ENCODE measurements around the gene DUT.

DNA sequence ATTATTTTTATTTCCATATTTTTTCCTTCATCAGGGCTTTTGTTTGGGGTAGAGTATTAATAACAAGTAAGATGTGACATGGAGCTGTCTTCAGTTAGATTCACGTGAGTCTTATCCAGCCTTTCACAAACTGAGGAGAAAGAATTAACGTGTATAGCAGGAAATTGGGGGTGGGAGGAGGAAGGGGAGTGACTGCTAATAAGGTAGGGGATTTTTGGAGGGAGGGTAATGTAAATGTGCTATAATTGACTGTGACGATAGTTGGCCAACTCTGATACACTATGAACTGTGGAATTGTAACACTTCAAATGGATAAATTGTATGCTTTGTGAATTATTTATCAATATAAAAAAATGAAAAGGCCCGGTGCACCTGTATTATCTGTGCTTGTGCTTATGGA is 8.9 kb downstream of the DUT start:
- TF ChIP-seq, protein P1, sequence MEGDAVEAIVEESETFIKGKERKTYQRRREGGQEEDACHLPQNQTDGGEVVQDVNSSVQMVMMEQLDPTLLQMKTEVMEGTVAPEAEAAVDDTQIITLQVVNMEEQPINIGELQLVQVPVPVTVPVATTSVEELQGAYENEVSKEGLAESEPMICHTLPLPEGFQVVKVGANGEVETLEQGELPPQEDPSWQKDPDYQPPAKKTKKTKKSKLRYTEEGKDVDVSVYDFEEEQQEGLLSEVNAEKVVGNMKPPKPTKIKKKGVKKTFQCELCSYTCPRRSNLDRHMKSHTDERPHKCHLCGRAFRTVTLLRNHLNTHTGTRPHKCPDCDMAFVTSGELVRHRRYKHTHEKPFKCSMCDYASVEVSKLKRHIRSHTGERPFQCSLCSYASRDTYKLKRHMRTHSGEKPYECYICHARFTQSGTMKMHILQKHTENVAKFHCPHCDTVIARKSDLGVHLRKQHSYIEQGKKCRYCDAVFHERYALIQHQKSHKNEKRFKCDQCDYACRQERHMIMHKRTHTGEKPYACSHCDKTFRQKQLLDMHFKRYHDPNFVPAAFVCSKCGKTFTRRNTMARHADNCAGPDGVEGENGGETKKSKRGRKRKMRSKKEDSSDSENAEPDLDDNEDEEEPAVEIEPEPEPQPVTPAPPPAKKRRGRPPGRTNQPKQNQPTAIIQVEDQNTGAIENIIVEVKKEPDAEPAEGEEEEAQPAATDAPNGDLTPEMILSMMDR (IDR thresholded peaks at IDR 0.05; ENCODE audit: low read depth, low read length, poor library complexity, severe bottlenecking) = no peak
- no peak for TF ChIP-seq EZH2phosphoT487 (IDR thresholded peaks at IDR 0.05; ENCODE audit: borderline replicate concordance, low read length)

Measured in DOHH2 (cell line).